Raji (cell line): Measurements from ENCODE around the gene BARHL1.

Experiments used
- POLR2A ChIP-seq: IDR thresholded peaks from 2 replicates; pipeline ENCODE4 v1.6.1; 2011; ENCODE audit warnings: low read depth, low read length, control low read depth; ENCODE audit not compliant: insufficient read depth

Gene BARHL1

DNA sequence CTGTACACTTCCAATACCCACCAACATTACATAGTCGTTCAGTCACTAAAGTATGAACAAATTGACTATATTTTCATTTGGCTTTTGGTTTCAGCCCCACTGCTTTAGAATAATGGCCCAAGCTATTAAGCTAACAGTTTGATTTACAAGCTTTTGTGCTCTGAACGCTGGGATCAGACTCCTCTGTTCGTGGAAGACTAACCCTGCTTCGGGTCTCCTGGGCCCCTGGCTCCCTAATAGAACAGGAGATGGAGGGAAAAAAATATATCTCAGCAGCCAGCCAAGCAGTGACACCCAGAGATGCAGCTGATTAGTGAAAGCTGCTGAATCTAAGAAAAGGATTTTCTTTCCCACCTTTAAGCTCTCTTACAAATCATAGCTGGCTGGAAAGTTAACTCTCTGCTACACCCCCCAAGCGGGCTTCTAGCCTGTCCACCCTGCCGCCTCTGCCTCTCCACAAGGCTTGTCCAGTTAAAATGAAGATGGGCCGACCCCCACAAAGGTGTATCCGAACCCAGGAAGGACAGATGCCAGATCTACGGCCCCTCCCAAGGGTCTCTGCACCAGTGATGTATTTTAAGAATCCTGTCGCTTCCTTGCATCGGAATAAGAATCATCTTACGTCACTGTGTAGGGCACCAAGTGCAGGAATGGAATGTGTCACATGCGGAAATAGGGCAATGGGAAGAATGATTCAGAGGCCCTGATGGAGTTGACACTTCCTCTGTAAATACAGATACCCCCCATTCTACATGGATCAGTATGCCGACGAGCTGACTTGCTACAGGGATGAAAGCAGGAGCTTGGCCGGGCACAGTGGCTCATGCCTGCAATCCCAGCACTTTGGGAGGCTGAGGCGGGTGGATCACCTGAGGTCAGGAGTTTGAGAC lies 33.4 kb upstream of the BARHL1 start:
- no peak for TF ChIP-seq POLR2A

DNA sequence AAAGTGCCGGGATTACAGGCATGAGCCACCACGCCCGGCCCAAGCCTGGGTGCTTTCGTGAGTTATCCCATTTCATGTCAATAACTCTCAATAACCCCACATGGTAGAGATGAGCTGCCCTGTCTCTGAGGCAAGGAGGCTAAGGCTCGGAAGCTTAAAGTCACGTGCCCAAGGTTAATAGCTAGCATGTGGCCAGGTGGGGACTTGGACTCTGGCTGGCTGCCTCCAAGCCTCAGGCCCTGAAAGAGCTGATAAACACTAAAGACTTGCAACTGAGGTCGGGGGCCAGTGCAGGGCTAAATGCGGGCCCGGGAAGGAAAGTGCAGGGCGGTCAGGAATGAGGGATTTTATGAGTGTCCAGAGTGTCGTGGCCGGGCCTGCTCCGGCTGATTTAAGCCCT lies 30.9 kb upstream of the BARHL1 start:
- TF ChIP-seq POLR2A = no peak

DNA sequence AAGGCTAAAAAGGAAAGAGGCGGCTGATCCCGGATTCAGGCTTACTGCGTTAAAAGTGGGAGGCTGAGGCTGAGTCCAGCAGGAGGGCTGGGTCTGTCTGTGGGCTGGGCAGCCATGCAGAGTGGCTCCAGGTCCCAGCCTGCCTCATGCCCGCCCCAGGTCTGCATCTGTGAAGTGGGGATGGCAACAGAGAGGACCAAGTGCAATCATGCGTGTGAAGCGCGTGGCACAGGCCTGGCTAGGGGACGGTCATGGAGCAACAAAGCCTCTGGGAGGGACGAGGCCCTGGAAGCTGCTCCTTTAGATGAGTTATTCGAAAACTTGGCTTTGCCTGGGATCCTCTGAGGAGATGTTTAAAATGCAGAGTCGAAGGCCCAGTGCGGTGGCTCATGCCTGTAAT lies 30.4 kb upstream of the BARHL1 start:
- TF ChIP-seq POLR2A = no peak

- TF ChIP-seq POLR2A = no peak
Observed at GRCh38 chr9:132554755-132555154, 27.7 kb upstream of the BARHL1 start.

DNA sequence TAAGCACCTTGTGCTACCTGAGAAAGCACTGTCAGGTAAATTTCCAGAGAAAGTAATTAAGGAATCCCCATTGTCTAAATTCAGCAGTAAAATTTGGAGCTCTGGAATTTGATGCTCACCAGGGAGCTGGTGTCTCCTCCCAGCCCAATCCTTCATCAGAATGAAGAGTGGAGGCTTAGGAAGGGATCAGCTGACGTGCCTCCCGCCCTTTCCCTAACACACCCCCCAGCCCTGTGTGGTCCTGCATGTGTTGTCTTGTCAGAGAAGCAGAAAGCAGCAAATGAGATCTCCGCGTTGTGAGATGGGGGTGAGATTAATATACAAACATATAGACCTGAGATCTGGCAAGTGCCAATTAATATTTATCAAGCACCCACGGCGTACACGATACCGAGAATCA lies 26.9 kb upstream of the BARHL1 start:
- TF ChIP-seq POLR2A = no peak

DNA sequence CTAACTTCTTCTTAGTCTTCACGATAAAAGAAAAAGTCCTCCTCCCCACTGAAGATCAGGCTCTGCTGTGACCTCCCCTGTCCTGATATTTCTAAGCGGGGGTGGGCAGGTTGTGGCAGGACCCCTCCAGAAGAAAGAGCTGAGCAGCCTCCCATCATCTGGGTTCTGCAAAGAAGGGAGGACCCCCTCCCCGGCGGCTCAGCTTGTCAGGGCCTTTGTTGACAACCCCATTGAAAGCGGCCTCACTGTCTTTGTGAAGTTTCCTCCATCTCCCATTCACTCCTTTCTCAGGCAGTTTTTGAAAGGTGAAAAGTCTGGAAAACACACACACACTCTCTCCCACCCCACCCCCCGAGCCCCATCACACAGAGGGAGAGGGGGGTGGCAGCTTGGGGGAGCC lies 26.2 kb upstream of the BARHL1 start:
- no peak for TF ChIP-seq POLR2A

GRCh38 chr9:132556714-132557113 lies 25.7 kb upstream of the BARHL1 start:
- TF ChIP-seq POLR2A = no peak

DNA sequence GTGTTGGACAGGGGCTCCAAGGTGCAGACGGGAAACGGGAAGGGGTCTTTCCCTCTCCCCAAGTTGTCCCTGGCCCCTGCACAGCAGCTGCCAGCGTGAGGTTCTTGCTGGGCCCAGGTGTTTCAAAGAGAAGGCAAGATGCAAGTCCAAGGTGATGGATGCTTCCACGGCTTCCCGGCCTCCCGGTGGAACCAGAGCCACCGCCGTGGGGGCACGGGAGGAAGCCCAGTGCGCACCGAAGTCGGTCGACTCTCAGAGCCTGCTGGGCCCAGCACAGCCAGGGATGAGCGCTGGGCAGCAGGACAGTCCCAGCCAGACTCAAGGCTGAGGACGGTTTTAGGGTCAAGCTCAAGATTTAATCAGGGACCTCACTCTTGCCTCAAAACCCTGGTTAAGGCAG lies 25.2 kb upstream of the BARHL1 start:
- no peak for TF ChIP-seq POLR2A

GRCh38 chr9:132559711-132560110 lies 22.7 kb upstream of the BARHL1 start:
- no peak for TF ChIP-seq POLR2A

DNA sequence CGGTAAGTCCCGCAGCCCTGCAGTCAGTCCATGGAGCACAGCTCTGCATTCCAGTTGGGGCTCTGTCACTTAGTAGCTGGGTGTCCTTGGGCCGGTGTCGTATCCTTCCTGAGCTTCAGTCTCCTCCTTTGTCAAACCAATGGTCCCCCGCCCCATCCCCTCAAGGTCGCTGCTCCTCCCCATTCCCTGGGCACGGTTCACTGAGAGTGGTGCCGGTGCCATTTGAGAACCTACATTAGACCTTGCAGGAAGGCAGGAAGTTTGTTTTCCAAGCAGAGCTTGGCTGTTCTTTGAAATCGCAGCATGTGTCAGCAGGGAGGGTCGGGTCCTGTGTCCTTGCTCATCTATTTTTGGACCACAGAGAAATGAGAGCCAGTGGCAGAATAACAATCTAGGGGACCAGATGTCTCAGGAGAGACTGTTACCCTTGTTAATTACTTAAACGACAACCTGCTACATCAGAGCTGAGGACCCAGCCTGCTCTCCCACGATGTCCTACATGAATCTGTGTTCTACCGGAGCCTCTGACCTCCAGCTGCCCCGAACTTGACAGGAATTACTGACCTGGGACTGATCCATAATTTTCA lies 21.7 kb upstream of the BARHL1 start:
- no peak for TF ChIP-seq POLR2A

- no peak for TF ChIP-seq POLR2A
Observed at GRCh38 chr9:132562306-132562573, 20.2 kb upstream of the BARHL1 start.

DNA sequence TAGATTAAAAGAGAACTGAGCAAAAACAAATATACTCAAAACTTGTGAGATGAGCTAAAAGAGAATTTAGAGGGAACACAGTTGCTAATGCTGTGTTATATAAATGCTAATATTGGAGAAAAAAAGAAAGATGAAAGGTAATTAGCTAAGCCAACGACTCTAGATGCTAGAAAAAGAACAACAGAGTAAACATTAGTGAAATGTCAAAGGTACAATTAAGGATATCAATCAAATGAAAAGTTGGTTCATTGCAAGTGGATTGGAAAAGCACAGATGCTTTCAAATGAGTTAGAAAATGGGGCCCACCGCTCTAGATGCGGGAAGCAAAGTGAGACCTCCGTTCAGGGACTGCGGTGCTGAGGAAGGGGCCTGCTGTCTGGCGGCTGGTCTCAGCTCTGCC lies 17.9 kb upstream of the BARHL1 start:
- no peak for TF ChIP-seq POLR2A

DNA sequence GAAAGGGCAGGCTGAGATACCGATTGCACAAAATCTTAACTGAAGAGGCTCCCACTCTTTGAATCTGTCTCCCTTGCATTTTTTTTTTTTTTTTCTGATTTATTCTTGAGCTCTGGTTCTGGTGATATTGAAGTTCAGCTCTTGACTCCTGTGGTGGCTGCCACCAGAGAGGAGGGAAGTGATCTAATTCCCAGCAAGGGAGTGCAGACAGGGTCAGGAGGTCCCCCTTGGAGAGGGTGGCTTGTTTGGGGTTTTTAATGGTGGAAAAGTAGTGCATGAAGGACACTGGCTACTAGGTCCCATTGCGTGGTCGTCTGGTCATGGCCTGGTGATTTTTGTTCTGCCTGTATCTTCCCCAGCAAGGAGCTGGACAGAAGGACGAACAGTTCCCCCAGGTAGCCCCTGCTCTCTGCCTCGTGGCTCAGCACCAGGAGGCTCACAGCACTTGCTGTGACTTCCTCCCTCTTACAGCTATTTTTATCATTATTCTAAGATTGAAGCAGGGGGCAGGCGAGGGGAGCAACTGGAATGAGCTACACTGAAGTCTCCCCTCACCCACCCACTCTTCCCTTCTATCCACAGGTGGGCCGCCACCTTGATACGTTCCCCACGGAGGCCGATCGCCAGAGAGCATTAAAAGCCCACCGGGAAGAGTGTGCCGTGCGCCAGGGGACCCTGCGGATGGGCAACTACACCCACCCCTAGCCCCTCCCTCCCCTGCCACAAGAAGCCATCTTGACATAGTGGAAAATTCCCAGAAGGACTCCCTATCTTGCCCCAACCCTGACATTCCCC lies 10.4 kb upstream of the BARHL1 start:
- no peak for TF ChIP-seq POLR2A

GRCh38 chr9:132572921-132573320 lies 9.5 kb upstream of the BARHL1 start:
- no peak for TF ChIP-seq POLR2A

DNA sequence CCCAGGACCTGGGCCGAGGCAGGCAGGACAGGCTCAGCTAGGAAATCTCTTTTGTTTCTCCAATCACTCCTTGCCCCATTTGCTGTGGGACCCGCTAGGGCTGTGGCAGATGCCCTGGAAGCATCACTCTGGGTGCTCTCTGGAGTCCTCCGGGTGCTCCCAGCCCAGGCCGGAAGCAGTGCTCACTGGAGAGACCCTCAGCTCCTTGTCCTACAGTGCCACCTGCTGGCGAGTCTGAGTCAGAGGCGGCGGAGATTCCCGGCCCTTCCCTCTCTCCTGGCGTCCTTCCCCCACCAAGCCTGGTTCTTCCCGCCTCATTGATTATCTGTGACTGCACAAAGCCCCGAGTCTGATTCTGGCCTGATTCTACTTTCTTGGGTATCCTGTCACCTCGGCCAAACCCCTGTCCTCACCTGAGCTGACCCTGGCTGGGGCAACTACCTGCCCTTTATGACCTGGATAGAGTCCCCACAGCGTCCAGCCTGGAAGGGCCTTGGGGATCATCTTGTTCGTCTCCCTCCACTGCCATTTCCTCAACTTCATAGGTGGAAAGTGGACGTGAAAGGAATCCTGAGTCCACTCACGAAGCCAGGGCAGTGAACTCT lies 7.3 kb upstream of the BARHL1 start:
- no peak for TF ChIP-seq POLR2A

GRCh38 chr9:132575811-132576210 lies 6.6 kb upstream of the BARHL1 start:
- TF ChIP-seq POLR2A = no peak
